Loucy (cell line): Measurements from ENCODE around the gene DUSP19.

ENCODE experiments used
- H2AFZ ChIP-seq: fragments of 200-600 bp; sonication (generic); 2 replicates; pipeline ENCODE4 v1.6.0; 2016; ENCODE audit warnings: antibody characterized with exemption, mild to moderate bottlenecking, low read length, moderate library complexity
- H3F3A ChIP-seq: fragments of 200-600 bp; 2 replicates; pipeline ENCODE4 v1.6.0; 2016; ENCODE audit warnings: antibody characterized with exemption, low read depth, mild to moderate bottlenecking
- H3K27me3 ChIP-seq: fragments of 200-600 bp; sonication (generic); 2 replicates; pipeline ENCODE4 v1.6.1; 2014; ENCODE audit warnings: low read length, mild to moderate bottlenecking; ENCODE audit not compliant: insufficient read depth, poor library complexity, severe bottlenecking
- H3K36me3 ChIP-seq: fragments of 200-600 bp; sonication (generic); 2 replicates; pipeline ENCODE4 v1.6.1; 2016; ENCODE audit warnings: low read length; ENCODE audit not compliant: insufficient read depth
- H3K4me1 ChIP-seq: fragments of 200-600 bp; sonication (generic); 2 replicates; pipeline ENCODE4 v1.5.1; 2014; ENCODE audit warnings: low read length, mild to moderate bottlenecking; ENCODE audit not compliant: insufficient read depth, poor library complexity, severe bottlenecking
- H3K4me2 ChIP-seq: fragments of 200-600 bp; sonication (generic); 2 replicates; pipeline ENCODE4 v1.6.0; 2014; ENCODE audit warnings: antibody characterized with exemption, low read length, low read depth, mild to moderate bottlenecking; ENCODE audit not compliant: poor library complexity, severe bottlenecking
- H3K4me3 ChIP-seq: fragments of 200-600 bp; sonication (generic); 2 replicates; pipeline ENCODE4 v1.5.1; 2014; ENCODE audit warnings: low read length, mild to moderate bottlenecking, mixed read lengths; ENCODE audit not compliant: poor library complexity, severe bottlenecking
- H3K79me2 ChIP-seq: fragments of 200-600 bp; sonication (generic); 2 replicates; pipeline ENCODE4 v1.6.1; 2014; ENCODE audit warnings: low read length; ENCODE audit not compliant: insufficient read depth
- H3K9ac ChIP-seq: fragments of 200-600 bp; sonication (generic); 2 replicates; pipeline ENCODE4 v1.6.0; 2014; ENCODE audit warnings: mild to moderate bottlenecking, low read depth, low read length, moderate library complexity; ENCODE audit not compliant: poor library complexity, severe bottlenecking
- H3K9me2 ChIP-seq: fragments of 200-600 bp; sonication (generic); replicated peaks from 2 replicates; pipeline ENCODE4 v1.6.1; 2016; ENCODE audit warnings: low read depth, low read length, mixed read lengths
- H3K9me3 ChIP-seq: fragments of 200-600 bp; sonication (generic); 2 replicates; pipeline ENCODE4 v1.6.1; 2014; ENCODE audit warnings: mild to moderate bottlenecking, antibody characterized with exemption, low read length, low read depth; ENCODE audit not compliant: insufficient read depth
- H4K20me1 ChIP-seq: fragments of 200-600 bp; sonication (generic); 2 replicates; pipeline ENCODE4 v1.6.0; 2014; ENCODE audit warnings: antibody characterized with exemption, low read length, mild to moderate bottlenecking; ENCODE audit not compliant: insufficient read depth, poor library complexity, severe bottlenecking
- CTCF ChIP-seq: fragments of 200-600 bp; sonication (generic); conservative IDR thresholded peaks from 2 replicates; pipeline ENCODE4 v1.5.1; 2014; ENCODE audit warnings: mild to moderate bottlenecking, antibody characterized with exemption, low read length
- EZH2phosphoT487 ChIP-seq: fragments of 200-600 bp; IDR thresholded peaks from 2 replicates; pipeline ENCODE4 v1.6.1; 2018; ENCODE audit warnings: antibody characterized with exemption, mild to moderate bottlenecking, moderate library complexity, borderline replicate concordance

DUSP19 gene

DNA sequence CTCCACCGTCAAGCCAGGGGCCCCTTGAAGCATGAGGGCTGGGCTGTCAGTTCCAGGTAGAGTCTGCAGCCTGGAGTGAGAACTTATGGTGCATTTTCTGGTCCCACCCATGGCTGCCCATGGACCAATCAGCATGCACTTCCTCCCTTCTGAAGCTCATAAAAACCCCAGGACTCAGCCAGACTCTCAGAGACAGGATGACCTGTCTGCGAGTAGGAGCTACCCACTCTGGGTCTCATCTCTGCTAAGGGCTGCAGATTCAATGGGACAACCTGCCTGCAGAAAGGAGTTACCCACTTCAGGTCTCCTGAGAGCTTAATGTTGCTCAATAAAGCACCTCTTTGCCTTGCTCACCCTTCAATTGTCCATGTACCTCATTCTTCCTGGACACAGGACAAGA lies 9.4 kb upstream of the DUSP19 start:
- no peaks in the 10 kb centered on the region; the same call in 1 of the 2 replicates for H3K9me3 ChIP-seq
- no peaks in the 10 kb centered on the region for H3K36me3 ChIP-seq
- H3K9me2 ChIP-seq: no peaks in the 10 kb centered on the region
- no peaks in the 10 kb centered on the region for H3K27me3 ChIP-seq
- no peak overlapping the region for H3K4me2 ChIP-seq
- no peak overlapping the region for H3K9ac ChIP-seq
- no peak overlapping the region for H3K4me3 ChIP-seq
- no peak for TF ChIP-seq CTCF
- TF ChIP-seq EZH2phosphoT487: no peak
- no peaks in the 10 kb centered on the region for H3K4me1 ChIP-seq
- H3K79me2 ChIP-seq: no peaks in the 10 kb centered on the region
- no peak overlapping the region for H2AFZ ChIP-seq
- no peaks in the 10 kb centered on the region for H3F3A ChIP-seq
- H4K20me1 ChIP-seq: no peaks in the 10 kb centered on the region

- Histone ChIP-seq H3K9me3 (no peaks in the 10 kb centered on the region; the same call in 1 of the 2 replicates), H3F3A (no peaks in the 10 kb centered on the region), H3K9ac (no peak overlapping the region), H2AFZ (no peak overlapping the region), H3K4me1 (no peaks in the 10 kb centered on the region), H3K4me3 (no peak overlapping the region), H3K79me2 (no peaks in the 10 kb centered on the region), H3K27me3 (no peaks in the 10 kb centered on the region), H3K36me3 (no peaks in the 10 kb centered on the region), H3K4me2 (no peak overlapping the region), H3K9me2 (no peaks in the 10 kb centered on the region), H4K20me1 (no peaks in the 10 kb centered on the region)
- TF ChIP-seq EZH2phosphoT487: no peak
- no peak; the same call in 1 of the 2 replicates for TF ChIP-seq CTCF
Observed at GRCh38 chr2:183070942-183071844, 7.4 kb upstream of the DUSP19 start.

GRCh38 chr2:183072177-183072576 lies 6.4 kb upstream of the DUSP19 start:
- H3K79me2 ChIP-seq: no peaks in the 10 kb centered on the region
- H4K20me1 ChIP-seq: no peaks in the 10 kb centered on the region
- no peaks in the 10 kb centered on the region for H3F3A ChIP-seq
- no peak for TF ChIP-seq EZH2phosphoT487
- TF ChIP-seq CTCF: no peak
- no peak overlapping the region for H2AFZ ChIP-seq
- no peaks in the 10 kb centered on the region for H3K9me2 ChIP-seq
- H3K4me2 ChIP-seq: no peak overlapping the region
- H3K4me3 ChIP-seq: no peak overlapping the region
- H3K4me1 ChIP-seq: no peaks in the 10 kb centered on the region
- H3K9ac ChIP-seq: no peak overlapping the region
- H3K36me3 ChIP-seq: no peaks in the 10 kb centered on the region
- no peaks in the 10 kb centered on the region for H3K27me3 ChIP-seq
- no peaks in the 10 kb centered on the region; the same call in 1 of the 2 replicates for H3K9me3 ChIP-seq
